HepG2 (cell line): ENCODE results near the gene ADGRB3. TPM values are rescaled to one million over a fixed set of nuclear protein-coding genes. Genes with fewer than 3 reads are reported as not detected.

ENCODE experiments used
- ATAC-seq: fragments of 200-7000 bp; cut with Tn5 transposase; 3 replicates; pipeline ENCODE4 v1.9.1; 2020; ENCODE audit warnings: mild to moderate bottlenecking, moderate library complexity
- BruUV-seq: library from RNA; stranded (reverse); fragments of 400-500 nt; replicated peaks from 2 replicates; lab custom pipeline; 2021; lab: Mats Ljungman, UMichigan
- CTCF ChIA-PET: fragments of 300-600 bp; formaldehyde crosslinking; extraction: SDS; loops from one replicate; lab custom pipeline; 2021; ENCODE audit warnings: low total read pairs, inconsistent platforms, low intra/inter-chr PET ratio; lab: Yijun Ruan, JAX
- POLR2A ChIA-PET: fragments of 350-600 bp; sonication (Branson Sonifier 250); formaldehyde crosslinking; loops from one replicate; lab custom pipeline; 2020; ENCODE audit warnings: antibody characterized with exemption, inconsistent platforms; lab: Yijun Ruan, JAX
- DNase-seq: peaks from one replicate; pipeline ENCODE4 v3.0.0-alpha.2; 2015; ENCODE audit warnings: low spot score
- FAIRE-seq: peaks from 3 replicates; lab custom pipeline; 2011; peaks lifted over from hg19 to GRCh38; lab: Jason Lieb, UNC
- H2AFZ ChIP-seq: one replicate; pipeline ENCODE4 v1.6.1; 2011; ENCODE audit warnings: low read length, inconsistent platforms
- H3K27ac ChIP-seq: fragments of 300-600 bp; 3 replicates; pipeline ENCODE4 v1.8.0; 2011; ENCODE audit warnings: mixed run types, mild to moderate bottlenecking, mixed read lengths, low read length, inconsistent platforms; ENCODE audit not compliant: insufficient read depth; ENCODE audit errors: extremely low read length
- H3K27me3 ChIP-seq, 2 experiments: fragments of 200-600 bp in 1 of 2; 2 replicates in 1 of 2; 3 replicates in 1 of 2; pipeline versions ENCODE4 v1.6.0 to v1.8.0; 2011; ENCODE audit warnings: low read length in 2 of 2, mild to moderate bottlenecking in 2 of 2, moderate library complexity in 2 of 2, inconsistent platforms in 1 of 2; ENCODE audit not compliant: insufficient read depth in 2 of 2, control insufficient read depth in 1 of 2
- H3K36me3 ChIP-seq, 2 experiments: fragments of 200-600 bp in 1 of 2; replicated peaks in 1 of 2; 2 replicates in 1 of 2; 3 replicates in 1 of 2; pipeline versions ENCODE4 v1.5.1 to v1.8.0; 2011; ENCODE audit warnings: low read length in 2 of 2, inconsistent platforms in 1 of 2; ENCODE audit not compliant: insufficient read depth in 2 of 2, control insufficient read depth in 1 of 2
- H3K4me1 ChIP-seq: 2 replicates; pipeline ENCODE4 v1.5.1; 2012; ENCODE audit warnings: low read length, inconsistent platforms; ENCODE audit not compliant: insufficient read depth
- H3K4me2 ChIP-seq: 2 replicates; pipeline ENCODE4 v1.6.0; 2011; ENCODE audit warnings: low read depth, low read length, inconsistent platforms
- H3K4me3 ChIP-seq, 3 experiments: fragments of 200-600 bp in 1 of 3; sonication (generic), shearing (Covaris generic) in 1 of 3; replicated peaks in 1 of 3; 2 replicates each; pipeline ENCODE4 v1.5.1; 2011 to 2016; ENCODE audit warnings: low read length in 3 of 3, inconsistent platforms in 2 of 3, low read depth in 2 of 3, mild to moderate bottlenecking in 2 of 3, control low read depth in 1 of 3, mixed read lengths in 1 of 3; ENCODE audit not compliant: insufficient read depth in 1 of 3
- H3K79me2 ChIP-seq: one replicate; pipeline ENCODE4 v1.6.1; 2011; ENCODE audit warnings: low read length, inconsistent platforms; ENCODE audit not compliant: insufficient read depth
- H3K9ac ChIP-seq: 2 replicates; pipeline ENCODE4 v1.6.0; 2011; ENCODE audit warnings: mild to moderate bottlenecking, low read depth, low read length, inconsistent platforms; ENCODE audit not compliant: insufficient read depth
- H3K9me3 ChIP-seq: 2 replicates; pipeline ENCODE4 v1.5.1; 2012; ENCODE audit warnings: mild to moderate bottlenecking, low read length
- H4K20me1 ChIP-seq: 2 replicates; pipeline ENCODE4 v1.6.0; 2011; ENCODE audit warnings: inconsistent platforms, mild to moderate bottlenecking, low read length, moderate library complexity; ENCODE audit not compliant: insufficient read depth
- ARNTL ChIP-seq: sonication (generic); formaldehyde crosslinking; IDR thresholded peaks from 2 replicates; pipeline ENCODE4 v1.4.0; 2020; ENCODE audit warnings: mild to moderate bottlenecking, missing genetic modification reagents
- BORCS8-MEF2B ChIP-seq: sonication (generic); formaldehyde crosslinking; IDR thresholded peaks from 2 replicates; pipeline ENCODE4 v1.8.0; 2022; ENCODE audit warnings: mild to moderate bottlenecking, missing genetic modification reagents
- MLLT10 ChIP-seq: sonication (generic); formaldehyde crosslinking; IDR thresholded peaks from 2 replicates; pipeline ENCODE4 v1.4.0; 2020; ENCODE audit warnings: missing genetic modification reagents
- MTF1 ChIP-seq: sonication (generic); formaldehyde crosslinking; IDR thresholded peaks from 2 replicates; pipeline ENCODE4 v1.5.0; 2020; ENCODE audit warnings: missing genetic modification reagents
- MYC ChIP-seq: sonication (generic); formaldehyde crosslinking; IDR thresholded peaks from 2 replicates; pipeline ENCODE4 v1.9.0; 2021; ENCODE audit warnings: missing genetic modification reagents, borderline replicate concordance
- NFE2 ChIP-seq: sonication (generic); formaldehyde crosslinking; IDR thresholded peaks from 2 replicates; pipeline ENCODE4 v1.4.0; 2020; ENCODE audit warnings: missing genetic modification reagents
- POLR2AphosphoS5 ChIP-seq: IDR thresholded peaks from 2 replicates; pipeline ENCODE4 v1.6.1; 2012; ENCODE audit warnings: low read depth, low read length
- TCF7L2 ChIP-seq: IDR thresholded peaks from 2 replicates; pipeline ENCODE4 v1.6.1; 2011; ENCODE audit warnings: mild to moderate bottlenecking, low read depth, low read length, moderate library complexity
- YEATS2 ChIP-seq: sonication (generic); formaldehyde crosslinking; IDR thresholded peaks from 2 replicates; pipeline ENCODE4 v1.4.0; 2020; ENCODE audit warnings: missing genetic modification reagents, borderline replicate concordance
- ZNF205 ChIP-seq: IDR thresholded peaks from 2 replicates; pipeline ENCODE4 v1.6.1; 2018; ENCODE audit warnings: missing biosample characterization, missing genetic modification reagents
- ZNF747 ChIP-seq: sonication (generic); formaldehyde crosslinking; IDR thresholded peaks from 2 replicates; pipeline ENCODE4 v1.8.1; 2023; ENCODE audit warnings: missing genetic modification reagents, mild to moderate bottlenecking, borderline replicate concordance
- WGBS: methylation state at CpG from one replicate; pipeline ENCODE4 v1.1.6; 2017; ENCODE audit warnings: low lambda C conversion rate; 5-methylcytosine and 5-hydroxymethylcytosine counted together
- in situ Hi-C: cut with HindIII; loops from 2 replicates; pipeline ENCODE4 v1.10.0; 2017; ENCODE audit warnings: low pct_unique_long_range_greater_than_20kb; ENCODE audit not compliant: extremely low pct_ligation_motif_present
- intact Hi-C: fragments of 100-400 bp; cut with micrococcal nuclease; formaldehyde crosslinking; loops from one replicate; pipeline ENCODE4 v1.10.0; 2022; ENCODE audit not compliant: unreplicated experiment
- polyA plus RNA-seq, 8 experiments: library from polyadenylated mRNA; depleted of rRNA in 3 of 8; stranded (reverse) in 7 of 8; unstranded in 1 of 8; fragments of >200 nt; fragmentation: Illumina TruSeq in 4 of 8; extraction: Trizol in 4 of 8; gene quantifications; 2 replicates each; pipeline versions ENCODE4 v1.2.1 to v1.2.3, GENCODE V29; 2011 to 2016; ENCODE audit warnings: low read depth in 4 of 8, missing spikeins in 1 of 8, mixed read lengths in 1 of 8; ENCODE audit not compliant: insufficient read depth in 1 of 8
- total RNA-seq, 5 experiments: library from RNA; depleted of rRNA; stranded (reverse); fragments of >200 nt; fragmentation: Illumina TruSeq; extraction: Trizol; gene quantifications; 2 replicates each; pipeline ENCODE4 v1.2.3, GENCODE V29; 2016; ENCODE audit warnings: low read depth in 1 of 5
- TF ChIP-seq, protein P1 (sequence below): sonication (generic); formaldehyde crosslinking; IDR thresholded peaks from 2 replicates; pipeline ENCODE4 v1.8.1; 2023; ENCODE audit warnings: mild to moderate bottlenecking, missing genetic modification reagents
- TF ChIP-seq, protein P2 (sequence below): IDR thresholded peaks from 2 replicates; pipeline ENCODE4 v1.6.1; 2016; ENCODE audit warnings: missing compliant biosample characterization, missing genetic modification reagents, borderline replicate concordance

ADGRB3 gene
- total and polyA plus RNA-seq, 2 of the 13 experiments (the other 11 are each of a cell fraction or from before 2014, with no cell fraction given), result not detected

DNA sequence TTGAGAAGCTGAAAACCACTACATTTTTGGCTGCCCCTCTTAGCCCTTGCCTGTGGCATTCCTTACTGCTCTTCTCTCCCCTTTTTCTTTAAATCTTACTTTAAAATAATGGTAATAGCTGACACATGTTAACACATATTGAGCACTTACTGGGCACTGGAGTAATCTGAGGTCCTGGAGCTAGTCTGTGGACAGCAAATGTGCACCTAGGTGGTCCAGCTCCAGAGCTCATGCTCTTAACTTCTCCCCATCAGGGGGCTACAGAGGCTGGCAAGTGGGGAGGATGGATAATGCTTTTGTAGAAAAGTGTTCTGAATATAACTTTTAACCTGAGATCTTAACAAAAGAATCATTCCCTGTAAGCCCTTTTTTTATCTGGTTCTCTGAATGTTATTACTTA lies 74.8 kb downstream of the ADGRB3 start:
- CTCF ChIA-PET, result no interaction called here

GRCh38 chr6:68710496-68710895 lies 75.4 kb downstream of the ADGRB3 start:
- ChIA-PET CTCF (no interaction called here), POLR2A (no interaction called here)
- ATAC-seq, result no peak
- no peaks in the 10 kb centered on the region for H3K27me3 ChIP-seq
- no peaks in the 10 kb centered on the region for H3K9me3 ChIP-seq
- no peak for FAIRE-seq
- BruUV-seq, result no TSS peak
- H2AFZ ChIP-seq, result no peak overlapping the region
- no peaks in the 10 kb centered on the region for H3K79me2 ChIP-seq
- no peak overlapping the region for H3K4me2 ChIP-seq
- H3K27ac ChIP-seq, result no peak overlapping the region
- H3K4me1 ChIP-seq, result no peaks in the 10 kb centered on the region
- 2% methylated on average over 3 of the region's 3 CpGs for WGBS
- no peaks in the 10 kb centered on the region for H3K36me3 ChIP-seq
- intact Hi-C loops (no loop called here), in situ Hi-C loops (no loop called here)
- DNase-seq, result no peak
- H4K20me1 ChIP-seq, result no peaks in the 10 kb centered on the region
- no peak overlapping the region for H3K9ac ChIP-seq
- TF ChIP-seq ZNF205 (CRISPR knock-in tag) (no peak), MYC (CRISPR knock-in tag) (no peak), TCF7L2 (no peak), YEATS2 (CRISPR knock-in tag) (no peak), NFE2 (CRISPR knock-in tag) (no peak), BORCS8-MEF2B (CRISPR knock-in tag) (no peak)
- TF ChIP-seq, protein P1, sequence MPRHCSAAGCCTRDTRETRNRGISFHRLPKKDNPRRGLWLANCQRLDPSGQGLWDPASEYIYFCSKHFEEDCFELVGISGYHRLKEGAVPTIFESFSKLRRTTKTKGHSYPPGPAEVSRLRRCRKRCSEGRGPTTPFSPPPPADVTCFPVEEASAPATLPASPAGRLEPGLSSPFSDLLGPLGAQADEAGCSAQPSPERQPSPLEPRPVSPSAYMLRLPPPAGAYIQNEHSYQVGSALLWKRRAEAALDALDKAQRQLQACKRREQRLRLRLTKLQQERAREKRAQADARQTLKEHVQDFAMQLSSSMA (CRISPR knock-in tag), result no peak
- H3K4me3 ChIP-seq, result no peak overlapping the region

More for the DNA sequence above, 74.8 kb downstream of the ADGRB3 start:
- intact Hi-C loops (no loop called here), in situ Hi-C loops (no loop called here)
- Histone ChIP-seq H3K4me1 (no peaks in the 10 kb centered on the region), H3K27me3 (no peaks in the 10 kb centered on the region), H4K20me1 (no peaks in the 10 kb centered on the region), H3K9ac (no peak overlapping the region), H3K27ac (no peak overlapping the region), H3K79me2 (no peaks in the 10 kb centered on the region), H3K4me3 (no peak overlapping the region), H2AFZ (no peak overlapping the region), H3K36me3 (no peaks in the 10 kb centered on the region), H3K9me3 (no peaks in the 10 kb centered on the region), H3K4me2 (no peak overlapping the region)
- ATAC-seq (no peak), FAIRE-seq (no peak), DNase-seq (no peak)
- TF ChIP-seq POLR2AphosphoS5 (no peak), MTF1 (CRISPR knock-in tag) (no peak), MLLT10 (CRISPR knock-in tag) (no peak), ARNTL (CRISPR knock-in tag) (no peak), ZNF747 (no peak)
- TF ChIP-seq, protein P2, sequence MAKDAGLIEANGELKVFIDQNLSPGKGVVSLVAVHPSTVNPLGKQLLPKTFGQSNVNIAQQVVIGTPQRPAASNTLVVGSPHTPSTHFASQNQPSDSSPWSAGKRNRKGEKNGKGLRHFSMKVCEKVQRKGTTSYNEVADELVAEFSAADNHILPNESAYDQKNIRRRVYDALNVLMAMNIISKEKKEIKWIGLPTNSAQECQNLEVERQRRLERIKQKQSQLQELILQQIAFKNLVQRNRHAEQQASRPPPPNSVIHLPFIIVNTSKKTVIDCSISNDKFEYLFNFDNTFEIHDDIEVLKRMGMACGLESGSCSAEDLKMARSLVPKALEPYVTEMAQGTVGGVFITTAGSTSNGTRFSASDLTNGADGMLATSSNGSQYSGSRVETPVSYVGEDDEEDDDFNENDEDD (CRISPR knock-in tag), result no peak
- BruUV-seq, result no TSS peak
- POLR2A ChIA-PET, result no interaction called here
